Cardiac septum (tissue), 1 donor: ENCODE measurements around the gene DLG2. TPM values are rescaled to one million over a fixed set of nuclear protein-coding genes. Genes with fewer than 3 reads are reported as not detected.

ENCODE experiments used
- DNase-seq: peaks from one replicate; pipeline ENCODE4 v3.0.0-alpha.2; 2020; ENCODE audit warnings: low spot score
- intact Hi-C: fragments of 100-400 bp; cut with DNase I; formaldehyde crosslinking; loops from one replicate; pipeline ENCODE4 v1.14.0; 2022
- total RNA-seq: library from RNA; stranded (reverse); fragmentation: NEBNext Ultra II Directional; extraction: Animal tissue kit (Norgen Biotek cat#: 25700); gene quantifications from one replicate; pipeline ENCODE4 v1.2.1, GENCODE V29; 2021
- donor health status: DM: no; HTN: no; CAD: no.

The DLG2 gene
- total RNA-seq, 1 donor from 2014 or later, result 9.9 TPM

GRCh38 chr11:84247926-84248325 lies 1379.2 kb downstream of the DLG2 start:
- intact Hi-C loops, result no loop called here
- no peak for DNase-seq

GRCh38 chr11:84247129-84247528 lies 1380.0 kb downstream of the DLG2 start:
- DNase-seq, result no peak
- intact Hi-C loops, result no loop called here

- DNase-seq, result no peak
- intact Hi-C loops, result no loop called here
Measured at GRCh38 chr11:84243629-84244263, 1383.4 kb downstream of the DLG2 start.

GRCh38 chr11:84241343-84242131 lies 1385.6 kb downstream of the DLG2 start:
- no peak for DNase-seq
- intact Hi-C loops, result no loop called here

- no peak for DNase-seq
- intact Hi-C loops, result no loop called here
Measured at GRCh38 chr11:84240847-84241246, 1386.3 kb downstream of the DLG2 start.

- no peak for DNase-seq
- intact Hi-C loops, result no loop called here
Measured at GRCh38 chr11:84236436-84236835, 1390.7 kb downstream of the DLG2 start.

- intact Hi-C loops, result no loop called here
- DNase-seq, result no peak
Measured at GRCh38 chr11:84234462-84235202, 1392.5 kb downstream of the DLG2 start.

GRCh38 chr11:84234011-84234410 lies 1393.1 kb downstream of the DLG2 start:
- intact Hi-C loops, result no loop called here
- no peak for DNase-seq

- no peak for DNase-seq
- intact Hi-C loops, result no loop called here
Measured at GRCh38 chr11:84232511-84232910, 1394.6 kb downstream of the DLG2 start.

- intact Hi-C loops, result no loop called here
Measured at GRCh38 chr11:84230402-84230801, 1396.7 kb downstream of the DLG2 start.

GRCh38 chr11:84227970-84228665 lies 1399.0 kb downstream of the DLG2 start:
- intact Hi-C loops, result no loop called here
- no peak for DNase-seq

More at GRCh38 chr11:84230402-84230801, 1396.7 kb downstream of the DLG2 start:
- no peak for DNase-seq

GRCh38 chr11:84224042-84224441 lies 1403.1 kb downstream of the DLG2 start:
- intact Hi-C loops, result no loop called here

GRCh38 chr11:84218318-84218717 lies 1408.8 kb downstream of the DLG2 start:
- no peak for DNase-seq
- intact Hi-C loops, result no loop called here

More at GRCh38 chr11:84224042-84224441, 1403.1 kb downstream of the DLG2 start:
- no peak for DNase-seq

- intact Hi-C loops, result no loop called here
- no peak for DNase-seq
Measured at GRCh38 chr11:84215672-84216071, 1411.5 kb downstream of the DLG2 start.

GRCh38 chr11:84214557-84214956 lies 1412.6 kb downstream of the DLG2 start:
- intact Hi-C loops, result no loop called here
- DNase-seq, result no peak

- intact Hi-C loops, result no loop called here
- no peak for DNase-seq
Measured at GRCh38 chr11:84212468-84213390, 1414.4 kb downstream of the DLG2 start.

- DNase-seq, result no peak
- intact Hi-C loops, result no loop called here
Measured at GRCh38 chr11:84211896-84212295, 1415.2 kb downstream of the DLG2 start.

- intact Hi-C loops, result no loop called here
- DNase-seq, result no peak
Measured at GRCh38 chr11:84194696-84195095, 1432.4 kb downstream of the DLG2 start.

- no peak for DNase-seq
Measured at GRCh38 chr11:84193706-84194105, 1433.4 kb downstream of the DLG2 start.

More at GRCh38 chr11:84193706-84194105, 1433.4 kb downstream of the DLG2 start:
- intact Hi-C loops, result no loop called here
